ENCODE results near the gene PLPPR3.
"Not testable (repeated sequence)": the region's sequence is repeated elsewhere in the genome, so short reads cannot be mapped to it uniquely, and the experiment has no call there.

Gene PLPPR3

DNA sequence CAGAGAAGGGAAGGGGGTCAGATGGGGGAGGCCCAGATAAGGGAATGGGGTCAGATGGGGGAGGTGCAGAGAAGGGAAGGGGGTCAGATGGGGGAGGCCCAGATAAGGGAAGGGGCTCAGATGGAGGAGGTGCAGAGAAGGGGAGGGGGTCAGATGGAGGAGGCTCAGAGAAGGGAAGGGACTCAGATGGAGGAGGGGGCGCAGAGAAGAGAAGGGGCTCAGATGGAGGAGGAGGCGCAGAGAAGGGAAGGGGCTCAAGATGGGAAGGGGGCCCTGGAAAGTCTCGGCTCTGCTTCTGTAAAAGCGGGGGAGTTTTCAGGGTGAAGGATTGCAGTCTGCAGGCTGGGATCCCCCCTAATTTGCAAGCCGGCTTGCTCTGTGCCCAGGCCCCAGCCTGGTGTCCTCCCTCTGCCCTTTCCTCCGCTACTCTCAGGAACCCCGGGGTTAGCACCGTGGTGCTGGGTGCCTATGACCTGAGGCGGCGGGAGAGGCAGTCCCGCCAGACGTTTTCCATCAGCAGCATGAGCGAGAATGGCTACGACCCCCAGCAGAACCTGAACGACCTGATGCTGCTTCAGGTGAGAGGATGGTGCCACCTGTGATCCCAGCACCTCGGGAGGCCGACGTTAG is 7.5 kb upstream of the PLPPR3 start:
- in situ Hi-C loops (cut with MboI; ENCODE audit: low sequenced_read_pairs) = no loop called here

GRCh38 chr19:827710-828321 is 6.1 kb upstream of the PLPPR3 start, which contains the start of gene AZU1:
TSS of gene AZU1 (plus strand) at chr19:827837. CDS start at chr19:827847, 10 bp downstream.
- in situ Hi-C loops (cut with MboI; ENCODE audit: low sequenced_read_pairs) = no loop called here

- in situ Hi-C loops (cut with MboI; ENCODE audit: low sequenced_read_pairs) = no loop called here
Measured at GRCh38 chr19:827314-827709, 5.6 kb upstream of the PLPPR3 start.

GRCh38 chr19:825897-826644 is 4.3 kb upstream of the PLPPR3 start:
- in situ Hi-C loops (cut with MboI; ENCODE audit: low sequenced_read_pairs) = no loop called here

- in situ Hi-C loops (cut with MboI; ENCODE audit: low sequenced_read_pairs) = no loop called here
Measured at GRCh38 chr19:824885-825284, 3.1 kb upstream of the PLPPR3 start.

DNA sequence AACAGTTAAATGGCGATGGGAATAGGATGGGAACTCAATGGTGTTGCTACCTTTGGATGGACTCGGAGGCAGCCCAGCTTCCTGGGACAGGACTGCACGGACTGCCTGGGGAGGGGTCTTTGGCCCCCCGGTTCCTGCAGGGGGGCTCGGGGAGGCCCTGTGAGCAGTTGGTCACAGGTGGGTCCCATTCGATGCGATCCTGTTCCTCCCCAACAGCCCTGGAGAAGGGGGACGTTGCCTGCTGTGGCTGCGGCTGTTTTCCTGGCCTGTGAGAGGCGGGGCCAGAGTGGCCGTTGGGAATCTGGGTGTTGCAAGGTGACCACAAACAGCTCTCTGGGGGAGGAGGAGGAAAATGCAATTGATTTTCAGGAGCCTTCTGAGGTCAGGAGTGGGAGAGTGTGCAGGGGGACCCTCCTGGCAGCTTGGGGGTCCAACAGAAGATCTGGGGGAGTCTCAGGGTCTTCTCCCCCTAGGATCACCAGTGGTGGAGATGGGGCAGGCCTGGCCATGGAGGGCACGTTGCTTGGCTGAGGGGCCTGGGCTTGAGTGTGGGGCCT is 1.9 kb upstream of the PLPPR3 start:
- in situ Hi-C loops (cut with MboI; ENCODE audit: low sequenced_read_pairs) = no loop called here

DNA sequence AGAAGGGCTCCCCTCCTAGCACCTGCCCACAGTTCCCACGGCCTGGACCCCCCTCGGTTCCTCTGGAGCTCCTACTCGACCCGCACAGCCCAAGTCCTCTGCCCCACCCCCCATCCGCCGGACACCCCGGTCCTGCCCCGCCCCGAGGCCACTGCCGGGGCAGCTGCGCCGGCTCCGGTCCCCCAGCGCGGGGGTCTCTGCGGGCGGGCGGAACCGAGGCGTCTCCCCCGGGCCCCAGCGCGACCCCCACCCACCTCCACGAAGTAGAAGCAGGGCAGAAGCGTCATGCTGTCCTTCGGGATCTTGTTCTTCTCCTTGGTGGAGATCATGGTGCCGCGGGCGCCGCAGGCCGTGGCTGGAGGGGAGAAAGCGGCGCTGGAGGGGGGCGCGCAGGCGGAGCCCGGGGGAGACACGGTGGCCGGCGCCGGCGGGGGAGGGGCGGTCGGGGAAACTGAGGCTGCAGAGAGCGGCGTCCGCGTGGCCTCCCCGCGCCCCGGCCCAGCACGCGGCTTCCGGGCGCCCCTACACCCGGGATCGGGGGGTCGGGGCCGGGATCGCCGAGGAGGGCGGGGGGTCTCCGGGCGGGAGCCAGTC is 427 bp downstream of the PLPPR3 start:
- in situ Hi-C loops (cut with MboI; ENCODE audit: low sequenced_read_pairs) = no loop called here

DNA sequence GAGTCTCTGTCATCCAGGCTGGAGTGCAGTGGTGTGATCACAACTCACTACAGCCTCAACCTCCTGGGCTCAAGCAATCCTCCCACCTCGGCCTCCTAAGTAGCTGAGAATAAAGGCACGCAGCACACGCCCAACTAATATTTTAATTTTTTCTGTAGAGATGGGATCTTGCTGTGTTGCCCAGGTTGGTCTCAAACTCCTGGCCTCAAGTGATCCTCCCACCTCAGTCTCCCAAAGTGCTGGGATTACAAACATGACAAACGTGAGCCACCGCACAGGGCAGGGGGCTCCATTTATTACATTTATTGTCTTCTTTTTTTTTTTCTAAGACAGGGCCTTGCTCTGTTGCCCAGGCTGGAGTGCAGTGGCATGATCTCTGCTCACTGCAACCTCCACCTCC is 1.5 kb downstream of the PLPPR3 start:
- in situ Hi-C loops (cut with MboI; ENCODE audit: low sequenced_read_pairs) = not testable (repeated sequence)

GRCh38 chr19:816500-816857 is 5.3 kb downstream of the PLPPR3 start:
- in situ Hi-C loops (cut with MboI; ENCODE audit: low sequenced_read_pairs) = no loop called here

- in situ Hi-C loops (cut with MboI; ENCODE audit: low sequenced_read_pairs) = no loop called here
Measured at GRCh38 chr19:815775-816499, 5.8 kb downstream of the PLPPR3 start.

- in situ Hi-C loops (cut with MboI; ENCODE audit: low sequenced_read_pairs) = no loop called here
Measured at GRCh38 chr19:815079-815774, 6.5 kb downstream of the PLPPR3 start.

DNA sequence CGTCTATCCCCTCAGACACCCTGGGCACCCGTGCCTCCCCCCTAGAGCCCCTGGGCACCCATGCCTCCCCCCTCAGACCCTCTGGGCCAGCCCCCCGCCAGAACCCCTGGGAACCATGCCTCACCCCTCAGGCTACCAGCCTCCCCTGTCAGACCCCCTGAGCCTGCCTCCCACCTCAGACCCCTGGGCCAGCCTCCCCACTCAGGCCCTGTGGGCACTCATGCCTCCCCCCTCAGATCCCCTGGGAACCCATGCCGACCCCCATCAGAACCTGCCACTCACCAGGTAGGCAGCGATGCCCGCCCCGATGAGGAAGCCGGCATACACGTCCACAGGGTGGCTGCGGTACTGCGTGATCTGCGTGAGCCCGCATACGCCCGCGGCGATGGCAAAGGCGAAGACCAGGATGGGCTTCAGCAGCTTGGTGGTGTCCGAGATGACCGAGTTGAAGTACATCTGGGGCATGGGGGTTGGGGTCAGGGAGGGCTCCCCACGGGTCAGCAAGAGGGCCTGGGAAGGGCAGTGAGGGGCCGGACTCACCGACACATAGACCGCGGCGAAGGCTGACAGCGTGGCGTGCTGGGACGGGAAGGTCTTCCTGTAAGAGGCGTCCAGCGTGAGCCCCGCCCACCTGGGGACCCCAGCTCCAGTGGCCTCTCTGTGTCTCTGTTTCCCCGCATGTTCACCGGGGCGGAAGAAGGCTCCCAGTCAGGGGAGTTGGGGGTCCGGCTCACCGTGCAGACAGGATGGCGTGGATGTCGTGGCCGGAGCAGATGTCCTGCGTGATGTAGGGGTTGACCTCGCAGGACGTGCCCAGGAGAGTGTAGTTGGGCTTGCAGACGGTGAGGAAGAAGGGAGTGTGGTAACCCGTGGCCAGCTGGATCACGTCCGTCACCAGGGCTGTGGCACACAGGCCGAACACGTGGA is 7.3 kb downstream of the PLPPR3 start:
- in situ Hi-C loops (cut with MboI; ENCODE audit: low sequenced_read_pairs) = no loop called here

- in situ Hi-C loops (cut with MboI; ENCODE audit: low sequenced_read_pairs) = no loop called here
Measured at GRCh38 chr19:813219-814151, 8.3 kb downstream of the PLPPR3 start.

GRCh38 chr19:812747-813218 is 9.0 kb downstream of the PLPPR3 start:
- in situ Hi-C loops (cut with MboI; ENCODE audit: low sequenced_read_pairs) = no loop called here

GRCh38 chr19:812049-812746 is 9.6 kb downstream of the PLPPR3 start:
- in situ Hi-C loops (cut with MboI; ENCODE audit: low sequenced_read_pairs) = no loop called here

DNA sequence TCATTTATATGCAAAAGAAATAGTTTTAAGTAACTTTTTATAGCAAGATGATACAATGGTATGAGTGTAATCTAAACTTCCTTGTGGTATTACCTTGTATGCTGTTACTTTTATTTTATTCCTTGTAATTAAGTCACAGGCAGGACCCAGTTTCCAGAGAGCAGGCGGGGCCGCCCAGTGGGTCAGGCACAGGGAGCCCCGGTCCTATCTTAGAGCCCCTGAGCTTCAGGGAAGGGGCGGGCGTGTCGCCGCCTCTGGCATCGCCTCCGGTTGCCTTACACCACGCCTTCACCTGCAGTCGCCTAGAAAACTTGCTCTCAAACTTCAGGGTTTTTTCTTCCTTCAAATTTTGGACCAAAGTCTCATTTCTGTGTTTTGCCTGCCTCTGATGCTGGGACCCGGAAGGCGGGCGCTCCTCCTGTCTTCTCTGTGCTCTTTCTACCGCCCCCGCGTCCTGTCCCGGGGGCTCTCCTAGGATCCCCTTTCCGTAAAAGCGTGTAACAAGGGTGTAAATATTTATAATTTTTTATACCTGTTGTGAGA is 10.2 kb downstream of the PLPPR3 start:
- in situ Hi-C loops (cut with MboI; ENCODE audit: low sequenced_read_pairs) = no loop called here

GRCh38 chr19:810883-811489 is 10.8 kb downstream of the PLPPR3 start:
- in situ Hi-C loops (cut with MboI; ENCODE audit: low sequenced_read_pairs) = no loop called here

All from HL-60/S4 (cell line).